Measurements from ENCODE around the gene HIVEP1. TPM values are rescaled to one million over a fixed set of nuclear protein-coding genes. Genes with fewer than 3 reads are reported as not detected.

HIVEP1 gene
- total RNA-seq, 1 donor from 2014 or later: 48.9 TPM

- Histone ChIP-seq H3K4me1 (ENCODE audit: insufficient read depth, low read length) (no peaks in the 10 kb centered on the region), H4K20me1 (ENCODE audit: insufficient read depth, low read length) (peaks cover 62% of the 10 kb centered on the region), H3K4me3 (ENCODE audit: insufficient read depth, low read depth, low read length) (no peak overlapping the region), H3K27me3 (ENCODE audit: insufficient read depth, low read length) (no peaks in the 10 kb centered on the region), H3K9ac (ENCODE audit: low read length) (no peak overlapping the region), H3K36me3 (ENCODE audit: insufficient read depth, low read length) (no peaks in the 10 kb centered on the region), H3K27ac (ENCODE audit: low read depth, low read length) (no peak overlapping the region), H3K9me3 (ENCODE audit: insufficient read depth, low read depth, low read length) (no peaks in the 10 kb centered on the region), H2AFZ (ENCODE audit: low read depth, low read length) (no peak overlapping the region), H3K79me2 (ENCODE audit: insufficient read depth, low read length) (peaks cover 73% of the 10 kb centered on the region), H3K4me2 (ENCODE audit: low read length) (no peak overlapping the region)
- no peak for TF ChIP-seq EZH2 (IDR thresholded peaks at IDR 0.05; ENCODE audit: insufficient read depth, low read length)
- no peak for TF ChIP-seq CTCF (IDR thresholded peaks at IDR 0.05; ENCODE audit: insufficient read depth, low read depth, low read length)
- no peaks in the 10 kb centered on the region for H3K9me3 Mint-ChIP-seq (ENCODE audit: unreplicated experiment)
- FAIRE-seq: no peak
- H3K4me1 Mint-ChIP-seq (ENCODE audit: low read depth, unreplicated experiment): peaks cover 17% of the 10 kb centered on the region
- peaks cover 4% of the 10 kb centered on the region for H3K36me3 Mint-ChIP-seq (ENCODE audit: low read depth, unreplicated experiment)
- DNase-seq (ENCODE audit: low read depth): no peak
- H3K4me3 Mint-ChIP-seq (ENCODE audit: unreplicated experiment): no peak overlapping the region
- H3K27me3 Mint-ChIP-seq (ENCODE audit: low read depth, unreplicated experiment): no peaks in the 10 kb centered on the region
- H3K27ac Mint-ChIP-seq (ENCODE audit: unreplicated experiment): no peak overlapping the region
Observed at GRCh38 chr6:12078014-12078413, 65.9 kb downstream of the HIVEP1 start.

DNA sequence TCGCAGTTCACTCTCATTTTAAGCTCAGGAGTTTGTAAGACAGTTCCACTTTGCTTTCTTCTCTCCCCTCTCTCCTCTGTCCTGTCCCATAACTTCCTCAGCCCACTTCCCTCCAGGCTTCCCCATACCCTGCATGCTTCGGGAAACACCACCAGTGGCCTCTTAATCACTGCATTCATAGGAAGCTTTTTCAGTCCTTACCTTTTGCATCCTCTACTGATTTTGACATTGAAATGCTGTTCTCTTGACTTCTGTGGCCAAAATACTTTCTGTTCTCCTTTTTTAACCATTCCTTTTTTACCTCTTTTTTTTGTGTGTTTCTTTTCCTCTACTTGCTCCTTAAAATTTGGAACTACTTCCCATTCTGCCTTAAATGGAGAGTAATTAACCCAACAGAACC is 69.7 kb downstream of the HIVEP1 start:
- Histone ChIP-seq H3K4me3 (ENCODE audit: insufficient read depth, low read depth, low read length) (no peak overlapping the region), H3K79me2 (ENCODE audit: insufficient read depth, low read length) (peaks cover 86% of the 10 kb centered on the region), H3K27ac (ENCODE audit: low read depth, low read length) (no peak overlapping the region), H3K27me3 (ENCODE audit: insufficient read depth, low read length) (no peaks in the 10 kb centered on the region), H3K4me2 (ENCODE audit: low read length) (no peak overlapping the region), H3K36me3 (ENCODE audit: insufficient read depth, low read length) (no peaks in the 10 kb centered on the region), H3K9me3 (ENCODE audit: insufficient read depth, low read depth, low read length) (no peaks in the 10 kb centered on the region), H3K9ac (ENCODE audit: low read length) (no peak overlapping the region), H4K20me1 (ENCODE audit: insufficient read depth, low read length) (peaks cover 63% of the 10 kb centered on the region), H2AFZ (ENCODE audit: low read depth, low read length) (no peak overlapping the region), H3K4me1 (ENCODE audit: insufficient read depth, low read length) (no peaks in the 10 kb centered on the region)
- DNase-seq (ENCODE audit: low read depth): no peak
- Mint-ChIP-seq H3K27ac (ENCODE audit: unreplicated experiment) (no peak overlapping the region), H3K36me3 (ENCODE audit: low read depth, unreplicated experiment) (peaks cover 4% of the 10 kb centered on the region), H3K27me3 (ENCODE audit: low read depth, unreplicated experiment) (no peaks in the 10 kb centered on the region), H3K4me3 (ENCODE audit: unreplicated experiment) (no peak overlapping the region), H3K4me1 (ENCODE audit: low read depth, unreplicated experiment) (peaks cover 26% of the 10 kb centered on the region), H3K9me3 (ENCODE audit: unreplicated experiment) (no peaks in the 10 kb centered on the region)
- TF ChIP-seq CTCF (IDR thresholded peaks at IDR 0.05; ENCODE audit: insufficient read depth, low read depth, low read length): no peak
- TF ChIP-seq EZH2 (IDR thresholded peaks at IDR 0.05; ENCODE audit: insufficient read depth, low read length): no peak
- no peak for FAIRE-seq

- H3K4me3 Mint-ChIP-seq (ENCODE audit: unreplicated experiment): no peak overlapping the region
- H3K36me3 ChIP-seq (ENCODE audit: insufficient read depth, low read length): no peaks in the 10 kb centered on the region
- peaks cover 57% of the 10 kb centered on the region for H4K20me1 ChIP-seq (ENCODE audit: insufficient read depth, low read length)
- H3K4me1 Mint-ChIP-seq (ENCODE audit: low read depth, unreplicated experiment): peaks cover 26% of the 10 kb centered on the region
- peaks cover 2% of the 10 kb centered on the region for H3K36me3 Mint-ChIP-seq (ENCODE audit: low read depth, unreplicated experiment)
- no peaks in the 10 kb centered on the region for H3K4me1 ChIP-seq (ENCODE audit: insufficient read depth, low read length)
- DNase-seq (ENCODE audit: low read depth): no peak
- no peak overlapping the region for H3K4me2 ChIP-seq (ENCODE audit: low read length)
- no peak overlapping the region for H2AFZ ChIP-seq (ENCODE audit: low read depth, low read length)
- no peak for FAIRE-seq
- no peaks in the 10 kb centered on the region for H3K9me3 ChIP-seq (ENCODE audit: insufficient read depth, low read depth, low read length)
- H3K4me3 ChIP-seq (ENCODE audit: insufficient read depth, low read depth, low read length): no peak overlapping the region
- no peak overlapping the region for H3K9ac ChIP-seq (ENCODE audit: low read length)
- TF ChIP-seq EZH2 (IDR thresholded peaks at IDR 0.05; ENCODE audit: insufficient read depth, low read length): no peak
- TF ChIP-seq CTCF (IDR thresholded peaks at IDR 0.05; ENCODE audit: insufficient read depth, low read depth, low read length): no peak
- H3K27ac Mint-ChIP-seq (ENCODE audit: unreplicated experiment): no peak overlapping the region
- no peak overlapping the region for H3K27ac ChIP-seq (ENCODE audit: low read depth, low read length)
- no peaks in the 10 kb centered on the region for H3K27me3 Mint-ChIP-seq (ENCODE audit: low read depth, unreplicated experiment)
- peaks cover 82% of the 10 kb centered on the region for H3K79me2 ChIP-seq (ENCODE audit: insufficient read depth, low read length)
- H3K9me3 Mint-ChIP-seq (ENCODE audit: unreplicated experiment): no peaks in the 10 kb centered on the region
- no peaks in the 10 kb centered on the region for H3K27me3 ChIP-seq (ENCODE audit: insufficient read depth, low read length)
Observed at GRCh38 chr6:12082368-12082767, 70.3 kb downstream of the HIVEP1 start.
